IMR-90 (cell line): ENCODE measurements around the gene RNF4. TPM values are rescaled to one million over a fixed set of nuclear protein-coding genes. Genes with fewer than 3 reads are reported as not detected.

ENCODE experiments used
- ATAC-seq: fragments of 200-7000 bp; cut with Tn5 transposase; 2 replicates; pipeline ENCODE4 v1.9.1; 2020; ENCODE audit warnings: low read depth, mild to moderate bottlenecking, moderate library complexity
- BruUV-seq: library from RNA; stranded (reverse); fragments of 400-500 nt; replicated peaks from 2 replicates; lab custom pipeline; 2021; lab: Mats Ljungman, UMichigan
- CTCF ChIA-PET: fragments of 300-600 bp; formaldehyde crosslinking; extraction: SDS; loops from one replicate; lab custom pipeline; 2021; ENCODE audit warnings: antibody characterized with exemption; lab: Yijun Ruan, JAX
- POLR2A ChIA-PET: fragments of 300-600 bp; sonication (Branson Sonifier 250); formaldehyde crosslinking; loops from one replicate; lab custom pipeline; 2022; ENCODE audit warnings: antibody characterized with exemption; ENCODE audit not compliant: unreplicated experiment; lab: Charles Lee
- DNase-seq: peaks from one replicate; pipeline ENCODE4 v3.0.0; 2013
- H2AFZ ChIP-seq: replicated peaks from 2 replicates; pipeline ENCODE3; 2013; ENCODE audit warnings: low read length, mild to moderate bottlenecking; ENCODE audit not compliant: poor library complexity
- H2AK5ac ChIP-seq: 2 replicates; pipeline ENCODE4 v1.6.1; 2013; ENCODE audit warnings: low read depth, low read length, inconsistent platforms
- H2AK9ac ChIP-seq: replicated peaks from 2 replicates; pipeline ENCODE3; 2013; ENCODE audit warnings: mild to moderate bottlenecking, low read depth, low read length, moderate library complexity; ENCODE audit not compliant: poor library complexity
- H2BK120ac ChIP-seq: 2 replicates; pipeline ENCODE4 v1.6.1; 2013; ENCODE audit warnings: low read depth, low read length, inconsistent platforms
- H2BK15ac ChIP-seq: 3 replicates; pipeline ENCODE4 v1.6.1; 2013; ENCODE audit warnings: low read depth, low read length, inconsistent platforms
- H2BK20ac ChIP-seq: 2 replicates; pipeline ENCODE4 v1.6.1; 2013; ENCODE audit warnings: low read depth, mild to moderate bottlenecking, inconsistent platforms, low read length, moderate library complexity
- H2BK5ac ChIP-seq: 2 replicates; pipeline ENCODE4 v1.6.1; 2013; ENCODE audit warnings: mild to moderate bottlenecking, low read depth, low read length, inconsistent platforms; ENCODE audit not compliant: poor library complexity, severe bottlenecking
- H3K14ac ChIP-seq: replicated peaks from 2 replicates; pipeline ENCODE4 v1.6.1; 2013; ENCODE audit warnings: low read depth, low read length, inconsistent platforms
- H3K18ac ChIP-seq: 2 replicates; pipeline ENCODE4 v1.6.1; 2013; ENCODE audit warnings: low read depth, low read length, control low read depth
- H3K23ac ChIP-seq: 2 replicates; pipeline ENCODE4 v1.6.1; 2013; ENCODE audit warnings: low read depth, low read length, inconsistent platforms
- H3K27ac ChIP-seq: 2 replicates; pipeline ENCODE4 v1.5.1; 2013; ENCODE audit warnings: mild to moderate bottlenecking, control low read depth, low read length; ENCODE audit not compliant: insufficient read depth
- H3K27me3 ChIP-seq: 2 replicates; pipeline ENCODE4 v1.6.1; 2013; ENCODE audit warnings: low read length; ENCODE audit not compliant: control insufficient read depth, insufficient read depth
- H3K36me3 ChIP-seq: 2 replicates; pipeline ENCODE4 v1.6.1; 2013; ENCODE audit warnings: low read length, mixed read lengths; ENCODE audit not compliant: control insufficient read depth, insufficient read depth
- H3K4ac ChIP-seq: 2 replicates; pipeline ENCODE4 v1.6.1; 2013; ENCODE audit warnings: low read depth, low read length, inconsistent platforms
- H3K4me1 ChIP-seq: 2 replicates; pipeline ENCODE4 v1.6.1; 2013; ENCODE audit warnings: low read length, mixed read lengths; ENCODE audit not compliant: control insufficient read depth, insufficient read depth
- H3K4me2 ChIP-seq: 2 replicates; pipeline ENCODE4 v1.6.1; 2013; ENCODE audit warnings: low read depth, mild to moderate bottlenecking, control low read depth, low read length, moderate library complexity
- H3K4me3 ChIP-seq: 2 replicates; pipeline ENCODE4 v1.5.1; 2013; ENCODE audit warnings: low read depth, mild to moderate bottlenecking, control low read depth, low read length, moderate library complexity; ENCODE audit not compliant: insufficient read depth
- H3K56ac ChIP-seq: 2 replicates; pipeline ENCODE4 v1.6.1; 2013; ENCODE audit warnings: low read length, inconsistent platforms; ENCODE audit not compliant: insufficient read depth; ENCODE audit errors: extremely low read depth
- H3K79me1 ChIP-seq, 2 experiments: 2 replicates each; pipeline ENCODE4 v1.6.1; 2013; ENCODE audit warnings: low read length in 2 of 2, inconsistent platforms in 1 of 2, low read depth in 1 of 2
- H3K9ac ChIP-seq: 2 replicates; pipeline ENCODE4 v1.6.1; 2013; ENCODE audit warnings: low read depth, low read length, control low read depth
- H3K9me1 ChIP-seq: 2 replicates; pipeline ENCODE4 v1.6.1; 2013; ENCODE audit warnings: low read length, inconsistent platforms; ENCODE audit not compliant: insufficient read depth
- H3K9me3 ChIP-seq: 2 replicates; pipeline ENCODE4 v1.6.1; 2013; ENCODE audit warnings: low read length; ENCODE audit not compliant: control insufficient read depth, insufficient read depth
- H4K20me1 ChIP-seq: 2 replicates; pipeline ENCODE4 v1.6.1; 2013; ENCODE audit warnings: low read length, inconsistent platforms; ENCODE audit not compliant: insufficient read depth
- H4K5ac ChIP-seq: 2 replicates; pipeline ENCODE4 v1.6.1; 2013; ENCODE audit warnings: mild to moderate bottlenecking, low read depth, low read length, control low read depth
- H4K8ac ChIP-seq, 2 experiments: 2 replicates each; pipeline ENCODE4 v1.6.1; 2013; ENCODE audit warnings: low read depth in 2 of 2, low read length in 2 of 2, control low read depth in 1 of 2, inconsistent platforms in 1 of 2
- H4K91ac ChIP-seq: 2 replicates; pipeline ENCODE4 v1.6.1; 2013; ENCODE audit warnings: low read depth, low read length, inconsistent platforms; ENCODE audit not compliant: insufficient read depth
- BHLHE40 ChIP-seq: fragments of 150-350 bp; IDR thresholded peaks from 2 replicates; pipeline ENCODE4 v1.6.1; 2016; ENCODE audit warnings: mild to moderate bottlenecking, low read depth, low read length
- CHD1 ChIP-seq: IDR thresholded peaks from 2 replicates; pipeline ENCODE4 v1.6.1; 2012; ENCODE audit warnings: low read depth, low read length, improper control_type of control experiment
- FOS ChIP-seq: fragments of 150-350 bp; IDR thresholded peaks from 2 replicates; pipeline ENCODE4 v1.6.1; 2016; ENCODE audit warnings: low read depth, low read length
- MAFK ChIP-seq: IDR thresholded peaks from 2 replicates; pipeline ENCODE4 v1.6.1; 2012; ENCODE audit warnings: low read depth, low read length, improper control_type of control experiment
- MXI1 ChIP-seq: IDR thresholded peaks from 2 replicates; pipeline ENCODE4 v1.6.1; 2012; ENCODE audit warnings: low read depth, mild to moderate bottlenecking, low read length, moderate library complexity, borderline replicate concordance
- NFE2L2 ChIP-seq: fragments of 150-350 bp; IDR thresholded peaks from 2 replicates; pipeline ENCODE4 v1.6.1; 2016; ENCODE audit warnings: low read depth, mild to moderate bottlenecking, low read length
- POLR2A ChIP-seq: IDR thresholded peaks from 2 replicates; pipeline ENCODE4 v1.6.1; 2012; ENCODE audit warnings: mild to moderate bottlenecking, low read depth, low read length
- RFX5 ChIP-seq: IDR thresholded peaks from 2 replicates; pipeline ENCODE4 v1.8.0; 2012; ENCODE audit warnings: low read depth, mild to moderate bottlenecking, low read length, moderate library complexity
- WGBS, 2 experiments: methylation state at CpG; one replicate each; pipeline versions ENCODE4 v1.1.5 to v1.1.7; 2013; ENCODE audit warnings: missing lambda C conversion rate in 2 of 2; ENCODE audit not compliant: insufficient read length in 1 of 2; ENCODE audit errors: extremely low coverage in 2 of 2; 5-methylcytosine and 5-hydroxymethylcytosine counted together
- dilution Hi-C: fragments of 300-500 bp; cut with HindIII; formaldehyde crosslinking; loops from one replicate; pipeline ENCODE4 v1.14.3; 2018; ENCODE audit warnings: low sequenced_read_pairs; ENCODE audit not compliant: unreplicated experiment
- in situ Hi-C: fragments of 300-500 bp; cut with MboI; formaldehyde crosslinking; loops from 3 replicates; pipeline ENCODE4 v1.14.3; 2019; ENCODE audit warnings: low sequenced_read_pairs, inconsistent platforms, mixed read lengths
- intact Hi-C: fragments of 100-400 bp; cut with micrococcal nuclease; formaldehyde crosslinking; loops from 2 replicates; pipeline ENCODE4 v1.10.0; 2022
- polyA plus RNA-seq, 3 experiments: library from polyadenylated mRNA; depleted of rRNA; stranded (reverse); fragments of >200 nt; gene quantifications; 2 replicates each; pipeline ENCODE4 v1.2.3, GENCODE V29; 2012; ENCODE audit warnings: low replicate concordance in 1 of 3
- total RNA-seq: library from RNA; depleted of rRNA; stranded (reverse); fragments of >200 nt; gene quantifications from 2 replicates; pipeline ENCODE4 v1.2.3, GENCODE V29; 2012
- TF ChIP-seq, protein P1 (sequence below): fragments of 150-350 bp; IDR thresholded peaks from 2 replicates; pipeline ENCODE4 v1.6.1; 2016; ENCODE audit warnings: low read depth, mild to moderate bottlenecking, low read length, moderate library complexity, borderline replicate concordance
- TF ChIP-seq, protein P2 (sequence below): fragments of 150-350 bp; IDR thresholded peaks from 2 replicates; pipeline ENCODE4 v1.6.1; 2017; ENCODE audit warnings: mild to moderate bottlenecking, antibody characterized with exemption, low read length, low read depth
- TF ChIP-seq, protein P3 (sequence below): conservative IDR thresholded peaks from 2 replicates; pipeline ENCODE4 v1.5.1; 2012; ENCODE audit warnings: mild to moderate bottlenecking, low read depth, low read length, improper control_type of control experiment

Gene RNF4
- total and polyA plus RNA-seq, 2 of the 4 experiments (the other 2 are of a cell fraction), result 63.8 to 73.8 TPM

DNA sequence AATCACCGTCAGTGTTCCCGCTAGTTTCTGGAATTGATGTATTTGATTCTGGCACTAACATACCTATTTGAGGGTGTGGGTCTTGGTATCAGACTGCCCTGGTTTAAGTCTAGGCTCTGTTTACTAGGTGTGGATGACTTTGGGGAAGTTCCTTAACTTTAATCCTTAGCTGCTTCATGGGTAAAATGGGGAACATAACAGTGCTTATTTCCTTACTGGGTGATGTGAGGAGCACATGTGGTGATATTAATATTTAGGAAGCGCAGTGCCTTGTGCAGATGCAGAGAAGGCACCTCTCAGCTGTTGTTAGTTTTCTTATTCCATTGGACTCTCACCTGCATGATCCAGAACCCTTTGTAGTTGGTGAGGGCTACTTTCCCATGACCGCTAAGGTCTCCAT, 17.1 kb downstream of the RNF4 start:
- no TSS peak for BruUV-seq

More for the DNA sequence above, 17.1 kb downstream of the RNF4 start:
- TF ChIP-seq MAFK (no peak), NFE2L2 (no peak), RFX5 (no peak), BHLHE40 (no peak), FOS (no peak), POLR2A (no peak), MXI1 (no peak), CHD1 (no peak)
- TF ChIP-seq, protein P1, sequence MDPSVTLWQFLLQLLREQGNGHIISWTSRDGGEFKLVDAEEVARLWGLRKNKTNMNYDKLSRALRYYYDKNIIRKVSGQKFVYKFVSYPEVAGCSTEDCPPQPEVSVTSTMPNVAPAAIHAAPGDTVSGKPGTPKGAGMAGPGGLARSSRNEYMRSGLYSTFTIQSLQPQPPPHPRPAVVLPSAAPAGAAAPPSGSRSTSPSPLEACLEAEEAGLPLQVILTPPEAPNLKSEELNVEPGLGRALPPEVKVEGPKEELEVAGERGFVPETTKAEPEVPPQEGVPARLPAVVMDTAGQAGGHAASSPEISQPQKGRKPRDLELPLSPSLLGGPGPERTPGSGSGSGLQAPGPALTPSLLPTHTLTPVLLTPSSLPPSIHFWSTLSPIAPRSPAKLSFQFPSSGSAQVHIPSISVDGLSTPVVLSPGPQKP, result no peak
- TF ChIP-seq, protein P2, sequence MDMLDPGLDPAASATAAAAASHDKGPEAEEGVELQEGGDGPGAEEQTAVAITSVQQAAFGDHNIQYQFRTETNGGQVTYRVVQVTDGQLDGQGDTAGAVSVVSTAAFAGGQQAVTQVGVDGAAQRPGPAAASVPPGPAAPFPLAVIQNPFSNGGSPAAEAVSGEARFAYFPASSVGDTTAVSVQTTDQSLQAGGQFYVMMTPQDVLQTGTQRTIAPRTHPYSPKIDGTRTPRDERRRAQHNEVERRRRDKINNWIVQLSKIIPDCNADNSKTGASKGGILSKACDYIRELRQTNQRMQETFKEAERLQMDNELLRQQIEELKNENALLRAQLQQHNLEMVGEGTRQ, result no peak
- TF ChIP-seq, protein P3, sequence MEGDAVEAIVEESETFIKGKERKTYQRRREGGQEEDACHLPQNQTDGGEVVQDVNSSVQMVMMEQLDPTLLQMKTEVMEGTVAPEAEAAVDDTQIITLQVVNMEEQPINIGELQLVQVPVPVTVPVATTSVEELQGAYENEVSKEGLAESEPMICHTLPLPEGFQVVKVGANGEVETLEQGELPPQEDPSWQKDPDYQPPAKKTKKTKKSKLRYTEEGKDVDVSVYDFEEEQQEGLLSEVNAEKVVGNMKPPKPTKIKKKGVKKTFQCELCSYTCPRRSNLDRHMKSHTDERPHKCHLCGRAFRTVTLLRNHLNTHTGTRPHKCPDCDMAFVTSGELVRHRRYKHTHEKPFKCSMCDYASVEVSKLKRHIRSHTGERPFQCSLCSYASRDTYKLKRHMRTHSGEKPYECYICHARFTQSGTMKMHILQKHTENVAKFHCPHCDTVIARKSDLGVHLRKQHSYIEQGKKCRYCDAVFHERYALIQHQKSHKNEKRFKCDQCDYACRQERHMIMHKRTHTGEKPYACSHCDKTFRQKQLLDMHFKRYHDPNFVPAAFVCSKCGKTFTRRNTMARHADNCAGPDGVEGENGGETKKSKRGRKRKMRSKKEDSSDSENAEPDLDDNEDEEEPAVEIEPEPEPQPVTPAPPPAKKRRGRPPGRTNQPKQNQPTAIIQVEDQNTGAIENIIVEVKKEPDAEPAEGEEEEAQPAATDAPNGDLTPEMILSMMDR, result no peak
- dilution Hi-C loops (no loop called here), intact Hi-C loops (no loop called here), in situ Hi-C loops (no loop called here)
- ATAC-seq (no peak), DNase-seq (no peak)
- Histone ChIP-seq H4K5ac (no peak overlapping the region), H3K23ac (no peak overlapping the region), H2AK5ac (no peak overlapping the region), H2AK9ac (no peak overlapping the region), H3K56ac (no peak overlapping the region), H2BK15ac (no peak overlapping the region), H3K4me3 (no peak overlapping the region), H3K27ac (no peak overlapping the region), H3K9ac (no peak overlapping the region), H3K27me3 (no peaks in the 10 kb centered on the region), H3K4ac (no peak overlapping the region), H2BK5ac (no peak overlapping the region), H3K9me1 (peaks cover 47% of the 10 kb centered on the region), H3K9me3 (no peaks in the 10 kb centered on the region), H3K18ac (no peak overlapping the region), H4K20me1 (peaks cover 99% of the 10 kb centered on the region), H2BK20ac (no peak overlapping the region), H3K4me2 (no peak overlapping the region), H2AFZ (no peak overlapping the region), H4K91ac (no peak overlapping the region), H4K8ac (no peak overlapping the region), H3K4me1 (peaks cover 5% of the 10 kb centered on the region), H3K79me1 (peaks cover 12 to 92% of the 10 kb centered on the region in 2 experiments; a peak in 3 of 4 replicates), H3K36me3 (peaks cover 14% of the 10 kb centered on the region), H3K14ac (no peak overlapping the region), H2BK120ac (no peak overlapping the region)
- POLR2A ChIA-PET, result no interaction called here
- WGBS, 2 experiments, result no CpG with 5 or more reads among the region's 4 CpGs
- CTCF ChIA-PET, result no interaction called here
